OCI-M2 (cell line): ENCODE data around the gene CD177.
"Not testable (repeated sequence)": the region's sequence is repeated elsewhere in the genome, so short reads cannot be mapped to it uniquely, and the experiment has no call there.

ENCODE experiments used
- DNase-seq: peaks from one replicate; lab custom pipeline; 2025; ENCODE audit not compliant: unreplicated experiment; lab: John Stamatoyannopoulos, UW

CD177 gene

DNA sequence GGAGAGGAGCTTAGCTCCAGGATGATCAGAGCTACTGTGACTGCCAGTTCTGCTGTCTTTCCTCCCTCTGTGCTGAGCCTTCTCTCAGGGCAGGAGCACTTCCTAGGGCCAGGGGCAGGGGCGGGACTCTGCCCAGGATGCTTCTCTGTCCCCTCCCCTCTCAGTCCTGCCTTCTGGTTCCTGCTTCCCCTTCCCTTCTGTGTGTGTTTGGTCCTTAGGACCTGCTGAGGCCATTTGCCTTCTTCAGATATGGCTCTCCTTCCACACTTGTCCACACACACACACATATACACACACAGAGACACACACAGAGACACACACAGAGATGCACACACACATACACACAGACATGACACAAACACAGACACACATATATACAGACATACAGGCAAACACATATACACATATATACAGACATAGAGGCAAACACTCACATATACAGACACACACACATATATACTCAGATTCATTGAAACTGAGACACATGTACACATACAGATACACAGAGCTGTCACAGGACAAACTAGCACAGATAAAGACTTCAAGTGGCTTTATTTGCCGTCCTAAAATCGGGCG is 22.0 kb upstream of the CD177 start:
- DNase-seq: no peak

DNA sequence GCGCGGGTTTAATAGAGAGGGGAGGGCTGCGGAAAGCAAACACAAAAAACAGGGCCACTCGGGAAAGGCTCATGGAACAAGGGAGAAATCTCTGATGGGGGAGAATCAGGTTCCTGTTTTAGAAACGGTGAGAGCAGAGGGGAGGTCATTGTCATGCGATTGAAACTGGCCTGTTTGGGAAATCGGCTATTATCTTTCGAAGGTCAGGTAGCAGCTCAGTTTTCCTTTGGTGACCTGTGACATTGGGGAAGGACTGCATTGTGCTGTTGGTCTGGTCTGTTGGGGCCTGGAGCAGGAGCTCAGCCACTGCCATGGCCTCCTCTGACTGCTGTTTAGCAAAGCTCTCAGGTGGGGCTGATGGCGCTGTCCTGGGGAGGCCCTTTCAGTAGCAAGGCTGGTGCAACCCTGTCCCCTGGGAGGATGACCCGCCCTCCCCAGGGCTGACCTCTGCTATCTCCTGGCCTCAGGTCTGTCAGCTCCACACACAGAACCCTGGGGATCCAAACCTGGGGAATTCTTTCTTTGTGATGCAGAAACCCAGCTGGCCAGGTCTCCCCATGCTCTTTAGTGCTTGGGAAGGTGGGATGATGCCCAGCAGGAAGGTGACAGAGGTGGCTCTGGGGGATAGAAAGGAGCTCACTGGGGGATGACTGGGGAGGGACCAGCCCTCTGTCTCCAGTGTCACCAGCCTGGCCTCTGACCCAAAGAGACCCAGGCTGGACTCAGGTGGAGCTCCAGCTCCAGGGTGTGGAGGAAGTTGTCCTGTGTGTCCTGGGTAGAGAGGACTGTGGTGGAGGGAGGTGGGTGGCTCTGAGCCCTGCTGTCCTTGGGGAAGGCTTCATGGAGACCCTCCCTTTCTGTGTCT is 21.2 kb upstream of the CD177 start:
- no peak for DNase-seq

- not testable (repeated sequence) for DNase-seq
Measured at GRCh38 chr19:43336508-43336907, 17.0 kb upstream of the CD177 start.

DNA sequence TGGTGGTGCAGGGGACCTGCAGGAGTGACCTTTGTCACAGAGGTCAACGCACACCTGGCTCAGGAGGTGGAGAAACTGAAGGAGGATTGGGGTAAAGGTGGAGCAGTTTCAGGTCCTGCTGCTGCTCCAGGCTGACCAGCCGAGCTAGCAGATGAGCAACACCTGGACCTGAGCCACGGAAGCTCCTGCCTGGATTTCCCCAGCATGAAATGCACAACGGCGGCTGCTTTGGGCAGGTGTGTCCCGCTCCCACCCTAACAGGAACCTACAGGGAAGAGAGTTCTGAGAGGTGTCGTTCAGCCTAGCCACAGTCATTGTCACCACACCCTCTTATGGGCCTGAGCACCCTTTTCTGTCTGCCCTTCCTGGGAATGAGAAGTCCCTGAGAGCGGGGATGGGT is 15.7 kb upstream of the CD177 start:
- no peak for DNase-seq

DNA sequence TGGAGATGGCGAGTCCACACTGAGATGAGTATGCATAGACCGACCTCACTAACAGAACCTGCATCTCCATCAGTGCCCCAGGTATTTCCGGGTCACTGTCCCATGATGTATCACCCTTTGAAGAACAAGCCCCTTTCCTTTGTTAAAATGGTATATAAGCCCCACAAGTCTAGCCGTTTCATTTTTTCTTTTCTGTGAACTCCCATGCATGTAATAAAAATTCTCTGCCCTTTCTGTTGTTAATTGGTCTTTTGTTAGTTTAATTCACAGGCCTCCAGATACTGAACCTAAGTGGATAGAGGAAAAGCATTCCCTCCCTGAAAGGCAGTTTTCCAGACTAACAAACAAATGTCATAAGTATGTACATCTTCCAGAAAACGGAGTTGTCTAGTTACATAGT is 15.0 kb upstream of the CD177 start:
- no peak for DNase-seq

DNA sequence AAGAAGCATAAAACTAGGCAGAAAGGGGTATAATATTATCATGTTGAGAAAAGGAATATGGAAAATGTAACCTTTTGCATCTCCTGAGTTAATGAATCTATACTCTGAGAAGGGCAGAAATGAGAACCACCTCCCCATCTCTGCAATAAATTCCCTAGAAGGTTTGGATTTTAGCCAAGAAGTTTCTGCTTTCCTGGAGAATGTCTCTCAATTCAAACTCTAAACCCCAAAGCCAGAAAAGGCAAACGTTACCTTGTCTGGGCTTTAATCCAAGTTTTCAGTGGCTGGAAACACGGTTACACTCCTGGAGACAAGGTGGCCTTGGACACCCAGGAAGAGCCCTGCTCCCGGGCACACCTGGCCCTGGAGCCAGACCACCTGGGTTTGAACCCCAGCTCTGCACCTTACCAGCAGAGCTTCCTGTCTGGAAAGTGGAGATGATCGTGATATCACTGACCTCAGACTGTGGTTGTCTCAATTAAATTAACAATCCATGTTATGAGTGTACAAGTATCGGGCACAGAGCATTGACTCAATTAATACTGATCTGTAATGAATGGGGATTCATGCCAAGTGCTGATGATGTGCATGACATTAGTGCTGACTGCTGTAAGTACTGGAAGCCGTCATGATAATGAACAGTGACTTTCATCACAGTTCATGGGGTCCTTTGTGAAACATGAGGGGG is 14.1 kb upstream of the CD177 start:
- DNase-seq: not testable (repeated sequence)

GRCh38 chr19:43340101-43340500 is 13.4 kb upstream of the CD177 start:
- not testable (repeated sequence) for DNase-seq

DNA sequence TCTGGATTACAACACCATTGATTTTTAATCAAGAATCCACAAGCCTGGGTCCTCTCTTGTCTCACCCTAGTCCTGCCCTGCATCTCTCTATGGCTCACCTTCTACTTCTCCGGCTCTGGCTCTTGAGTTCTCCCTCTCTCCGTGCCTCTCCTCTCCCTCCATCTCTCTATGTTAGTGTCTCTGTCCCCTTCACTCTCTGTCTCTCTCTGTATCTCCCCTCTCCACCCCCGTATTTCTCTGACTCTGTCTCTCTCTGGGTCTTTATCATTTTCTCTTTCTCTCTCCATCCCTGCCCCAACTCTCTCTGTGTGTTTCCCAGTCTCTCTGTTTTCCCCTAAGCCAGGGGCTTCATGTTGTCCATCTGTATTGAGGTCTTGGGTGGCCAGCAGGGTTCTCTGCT is 12.4 kb upstream of the CD177 start:
- not testable (repeated sequence) for DNase-seq

GRCh38 chr19:43342104-43342503 is 11.4 kb upstream of the CD177 start:
- DNase-seq: not testable (repeated sequence)

- not testable (repeated sequence) for DNase-seq
Measured at GRCh38 chr19:43344347-43344925, 9.1 kb upstream of the CD177 start.

- DNase-seq: not testable (repeated sequence)
Measured at GRCh38 chr19:43349813-43350212, 3.7 kb upstream of the CD177 start.

- DNase-seq: no peak
Measured at GRCh38 chr19:43351998-43352746, 1.3 kb upstream of the CD177 start.

- DNase-seq: no peak
Measured at GRCh38 chr19:43354305-43354627, 780 bp downstream of the CD177 start.

GRCh38 chr19:43356749-43357148 is 3.3 kb downstream of the CD177 start:
- not testable (repeated sequence) for DNase-seq

GRCh38 chr19:43362179-43362578 is 8.7 kb downstream of the CD177 start:
- DNase-seq: no peak

GRCh38 chr19:43362745-43363144 is 9.3 kb downstream of the CD177 start:
- no peak for DNase-seq

GRCh38 chr19:43365677-43366076 is 12.2 kb downstream of the CD177 start:
- not testable (repeated sequence) for DNase-seq

DNA sequence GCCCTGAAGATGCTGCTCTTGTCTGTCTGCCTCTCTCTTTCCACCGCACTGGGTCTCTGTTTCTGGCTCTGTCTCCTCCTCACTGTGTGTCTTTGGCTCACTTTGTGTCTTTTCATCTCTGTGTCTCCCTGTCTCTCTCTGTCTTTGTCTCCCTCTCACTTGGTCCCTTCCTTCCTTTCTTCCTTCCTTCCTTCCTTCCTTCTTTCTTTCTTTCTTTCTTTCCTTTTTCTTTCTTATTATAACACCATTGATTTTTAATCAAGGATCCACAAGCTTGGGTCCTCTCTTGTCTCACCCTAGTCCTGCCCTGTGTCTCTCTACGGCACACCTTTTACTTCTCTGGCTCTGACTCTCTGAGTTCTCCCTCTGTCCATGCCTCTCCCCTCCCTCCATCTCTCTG is 14.3 kb downstream of the CD177 start:
- DNase-seq: no peak

- not testable (repeated sequence) for DNase-seq
Measured at GRCh38 chr19:43368897-43369296, 15.4 kb downstream of the CD177 start.

DNA sequence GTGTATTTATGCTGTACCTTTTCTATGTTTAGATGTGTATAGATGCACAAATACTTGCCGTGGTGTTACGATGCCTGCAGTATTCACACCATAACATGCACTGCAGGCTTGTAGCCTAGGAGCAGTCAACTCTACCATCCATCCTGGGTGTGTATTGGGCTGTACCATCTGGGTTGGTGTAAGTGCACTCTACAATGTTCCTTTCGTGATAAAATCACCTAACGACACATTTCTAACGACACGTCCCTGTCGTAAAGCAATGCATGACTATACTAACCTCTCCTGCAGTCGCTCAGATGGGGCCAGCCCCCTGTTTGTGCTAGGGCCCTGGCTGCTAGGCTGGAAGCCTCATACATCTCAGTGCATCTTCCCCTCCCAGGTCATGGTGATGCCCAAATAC is 18.4 kb downstream of the CD177 start:
- DNase-seq: no peak

GRCh38 chr19:43372462-43372861 is 19.0 kb downstream of the CD177 start:
- no peak for DNase-seq
